ENCODE results near the gene ZFYVE9. TPM values are rescaled to one million over a fixed set of nuclear protein-coding genes. Genes with fewer than 3 reads are reported as not detected.
A peak's percentile ranks its signal among the peaks of the same experiment; 100 is the strongest.

Gene ZFYVE9
- total RNA-seq, 1 experiment from 2014 or later: 13.7 TPM

GRCh38 chr1:52225174-52225573 is 83.3 kb downstream of the ZFYVE9 start:
- in situ Hi-C loops (cut with HindIII; ENCODE audit: low pct_unique_long_range_greater_than_20kb, low sequenced_read_pairs): no loop called here
- peak; percentile 12 for DNase-seq (ENCODE audit: low read depth)

GRCh38 chr1:52229494-52229893 is 87.6 kb downstream of the ZFYVE9 start:
- in situ Hi-C loops (cut with HindIII; ENCODE audit: low pct_unique_long_range_greater_than_20kb, low sequenced_read_pairs): no loop called here
- no peak for DNase-seq (ENCODE audit: low read depth)

- no peak for DNase-seq (ENCODE audit: low read depth)
- in situ Hi-C loops (cut with HindIII; ENCODE audit: low pct_unique_long_range_greater_than_20kb, low sequenced_read_pairs): no loop called here
Observed at GRCh38 chr1:52233463-52233862, 91.6 kb downstream of the ZFYVE9 start.

GRCh38 chr1:52234014-52234413 is 92.1 kb downstream of the ZFYVE9 start:
- no peak for DNase-seq (ENCODE audit: low read depth)
- in situ Hi-C loops (cut with HindIII; ENCODE audit: low pct_unique_long_range_greater_than_20kb, low sequenced_read_pairs): no loop called here

- DNase-seq (ENCODE audit: low read depth): no peak
- in situ Hi-C loops (cut with HindIII; ENCODE audit: low pct_unique_long_range_greater_than_20kb, low sequenced_read_pairs): no loop called here
Observed at GRCh38 chr1:52234708-52235107, 92.8 kb downstream of the ZFYVE9 start.

GRCh38 chr1:52235646-52236045 is 93.8 kb downstream of the ZFYVE9 start:
- in situ Hi-C loops (cut with HindIII; ENCODE audit: low pct_unique_long_range_greater_than_20kb, low sequenced_read_pairs): no loop called here
- no peak for DNase-seq (ENCODE audit: low read depth)

GRCh38 chr1:52237430-52237829 is 95.5 kb downstream of the ZFYVE9 start:
- no peak for DNase-seq (ENCODE audit: low read depth)
- in situ Hi-C loops (cut with HindIII; ENCODE audit: low pct_unique_long_range_greater_than_20kb, low sequenced_read_pairs): no loop called here

- in situ Hi-C loops (cut with HindIII; ENCODE audit: low pct_unique_long_range_greater_than_20kb, low sequenced_read_pairs): no loop called here
- DNase-seq (ENCODE audit: low read depth): no peak
Observed at GRCh38 chr1:52238474-52238873, 96.6 kb downstream of the ZFYVE9 start.

GRCh38 chr1:52238887-52239707 is 97.2 kb downstream of the ZFYVE9 start:
- in situ Hi-C loops (cut with HindIII; ENCODE audit: low pct_unique_long_range_greater_than_20kb, low sequenced_read_pairs): no loop called here
- no peak for DNase-seq (ENCODE audit: low read depth)

- DNase-seq (ENCODE audit: low read depth): no peak
- in situ Hi-C loops (cut with HindIII; ENCODE audit: low pct_unique_long_range_greater_than_20kb, low sequenced_read_pairs): no loop called here
Observed at GRCh38 chr1:52239708-52240001, 97.8 kb downstream of the ZFYVE9 start.

GRCh38 chr1:52240592-52241210 is 98.8 kb downstream of the ZFYVE9 start:
- no peak for DNase-seq (ENCODE audit: low read depth)
- in situ Hi-C loops (cut with HindIII; ENCODE audit: low pct_unique_long_range_greater_than_20kb, low sequenced_read_pairs): no loop called here

- in situ Hi-C loops (cut with HindIII; ENCODE audit: low pct_unique_long_range_greater_than_20kb, low sequenced_read_pairs): no loop called here
- DNase-seq (ENCODE audit: low read depth): no peak
Observed at GRCh38 chr1:52243221-52243987, 101.5 kb downstream of the ZFYVE9 start.

GRCh38 chr1:52249831-52250230 is 107.9 kb downstream of the ZFYVE9 start:
- no peak for DNase-seq (ENCODE audit: low read depth)
- in situ Hi-C loops (cut with HindIII; ENCODE audit: low pct_unique_long_range_greater_than_20kb, low sequenced_read_pairs): no loop called here

GRCh38 chr1:52253421-52253820 is 111.5 kb downstream of the ZFYVE9 start:
- no peak for DNase-seq (ENCODE audit: low read depth)
- in situ Hi-C loops (cut with HindIII; ENCODE audit: low pct_unique_long_range_greater_than_20kb, low sequenced_read_pairs): no loop called here

- in situ Hi-C loops (cut with HindIII; ENCODE audit: low pct_unique_long_range_greater_than_20kb, low sequenced_read_pairs): no loop called here
- no peak for DNase-seq (ENCODE audit: low read depth)
Observed at GRCh38 chr1:52259886-52260285, 118.0 kb downstream of the ZFYVE9 start.

- in situ Hi-C loops (cut with HindIII; ENCODE audit: low pct_unique_long_range_greater_than_20kb, low sequenced_read_pairs): no loop called here
- no peak for DNase-seq (ENCODE audit: low read depth)
Observed at GRCh38 chr1:52263153-52263910, 121.4 kb downstream of the ZFYVE9 start.

- in situ Hi-C loops (cut with HindIII; ENCODE audit: low pct_unique_long_range_greater_than_20kb, low sequenced_read_pairs): no loop called here
- DNase-seq (ENCODE audit: low read depth): no peak
Observed at GRCh38 chr1:52264530-52265115, 122.7 kb downstream of the ZFYVE9 start.

- no peak for DNase-seq (ENCODE audit: low read depth)
- in situ Hi-C loops (cut with HindIII; ENCODE audit: low pct_unique_long_range_greater_than_20kb, low sequenced_read_pairs): no loop called here
Observed at GRCh38 chr1:52266507-52266906, 124.6 kb downstream of the ZFYVE9 start.
